ENCODE data around the gene RPL15. TPM values are rescaled to one million over a fixed set of nuclear protein-coding genes. Genes with fewer than 3 reads are reported as not detected.

RPL15 gene
- total and polyA plus RNA-seq, 2 of the 8 experiments (the other 6 are each of a cell fraction or from before 2014, with no cell fraction given) = 2,819 to 6,473 TPM

GRCh38 chr3:23966328-23966727 is 49.4 kb downstream of the RPL15 start:
- H3K79me2 ChIP-seq (ENCODE audit: control insufficient read depth in 1 of 2, insufficient read depth in 2 of 2, low read length in 2 of 2) = peaks cover 0 to 3% of the 10 kb centered on the region in 2 experiments; a peak in 1 of 4 replicates
- H4K8ac ChIP-seq (ENCODE audit: extremely low read depth, insufficient read depth, low read length) = no peak overlapping the region
- no peak overlapping the region for H2AFZ ChIP-seq (ENCODE audit: low read length)
- no peaks in the 10 kb centered on the region for H3K27me3 ChIP-seq (replicated peaks in 1 of 4; ENCODE audit: control insufficient read depth in 3 of 4, extremely low read depth in 1 of 4, insufficient read depth in 3 of 4, low read length in 3 of 4)
- H3K27ac ChIP-seq (ENCODE audit: low read depth, low read length) = no peak overlapping the region
- H3K4me2 ChIP-seq (ENCODE audit: insufficient read depth in 1 of 2, low read depth in 2 of 2, low read length in 2 of 2) = no peak overlapping the region
- no peak overlapping the region for H4K5ac ChIP-seq (ENCODE audit: insufficient read length, low read depth, low read length)
- no peak overlapping the region for H2BK5ac ChIP-seq (ENCODE audit: low read depth, low read length)
- H3K4me3 ChIP-seq (ENCODE audit: extremely low read depth in 1 of 4, insufficient read depth in 2 of 4, low read depth in 3 of 4, low read length in 4 of 4) = no peak overlapping the region
- ChIA-PET CTCF (ENCODE audit: partially characterized antibody) (interaction anchor here (1.2 kb wide), 1 partner anchor 24 kb away, joined by 3 read pairs; no protein-coding TSS in a partner anchor), POLR2A (ENCODE audit: partially characterized antibody) (no interaction called here)
- H3K36me3 ChIP-seq (ENCODE audit: control insufficient read depth in 2 of 4, insufficient read depth in 4 of 4, low read length in 3 of 4) = peaks cover 0 to 68% (median 15%) of the 10 kb centered on the region in 4 experiments; a peak in 6 of 8 replicates
- no peak overlapping the region for H3K14ac ChIP-seq (ENCODE audit: insufficient read length)
- H3K9me3 ChIP-seq (ENCODE audit: insufficient read depth in 2 of 2, low read depth in 1 of 2, low read length in 1 of 2) = no peaks in the 10 kb centered on the region
- no peaks in the 10 kb centered on the region for H3K79me1 ChIP-seq (ENCODE audit: low read depth, low read length)
- no peak overlapping the region for H3K9ac ChIP-seq (replicated peaks in 1 of 4; ENCODE audit: extremely low read depth in 1 of 4, low read depth in 3 of 4, low read length in 3 of 4)
- H4K91ac ChIP-seq (replicated peaks; ENCODE audit: insufficient read length, low read length) = no peak overlapping the region
- H3K18ac ChIP-seq (ENCODE audit: extremely low read depth, low read length) = no peak overlapping the region
- no peak overlapping the region for H3K23ac ChIP-seq (ENCODE audit: insufficient read length)
- H2AK5ac ChIP-seq (ENCODE audit: low read depth, low read length) = no peak overlapping the region
- DNase-seq (ENCODE audit: low read depth in 1 of 2, low spot score in 2 of 2) (no peak), FAIRE-seq (no peak)
- no peak overlapping the region for H3K4ac ChIP-seq (replicated peaks; ENCODE audit: insufficient read length, low read depth, low read length)
- WGBS, 2 experiments (ENCODE audit: extremely low coverage in 1 of 2, insufficient coverage in 1 of 2, insufficient read length in 1 of 2, insufficient replicate concordance in 2 of 2, low coverage in 1 of 2, low lambda C conversion rate in 2 of 2, missing lambda C conversion rate in 1 of 2) = 92% methylated on average over 1 of the region's 1 CpG; no CpG with 5 or more reads in 1 of the 2 experiments
- H2BK120ac ChIP-seq (replicated peaks; ENCODE audit: low read depth, low read length) = no peak overlapping the region
- no peak overlapping the region for H3K56ac ChIP-seq (replicated peaks; ENCODE audit: insufficient read length, low read depth, low read length)
- H3K23me2 ChIP-seq (ENCODE audit: low read depth, low read length) = no peaks in the 10 kb centered on the region
- H2BK15ac ChIP-seq (ENCODE audit: low read length) = no peak overlapping the region
- TF ChIP-seq GABPA (IDR thresholded peaks at IDR 0.05; ENCODE audit: borderline replicate concordance, insufficient read depth, low read length) = no peak
- TF ChIP-seq CHD2 (IDR thresholded peaks at IDR 0.05; ENCODE audit: low read length) = no peak
- no peak for TF ChIP-seq CEBPB (IDR thresholded peaks at IDR 0.05; ENCODE audit: low read depth, low read length)
- TF ChIP-seq SIN3A (conservative IDR thresholded peaks at IDR 0.05 in 1 of 2, IDR thresholded peaks at IDR 0.05 in 1 of 2; ENCODE audit: low read depth in 1 of 2, low read length in 2 of 2) = no peak
- H3K4me1 ChIP-seq (replicated peaks in 1 of 4; ENCODE audit: control insufficient read depth in 3 of 4, insufficient read depth in 4 of 4, low read length in 3 of 4) = no peaks in the 10 kb centered on the region
- H2BK12ac ChIP-seq (ENCODE audit: low read depth, low read length) = no peak overlapping the region
- H4K20me1 ChIP-seq (replicated peaks in 1 of 2; ENCODE audit: control insufficient read depth in 1 of 2, insufficient read depth in 2 of 2, low read length in 2 of 2) = no peaks in the 10 kb centered on the region
- H2BK20ac ChIP-seq (ENCODE audit: low read length) = no peak overlapping the region

All from H1 (cell line).